ENCODE measurements around the gene RSPH1. TPM values are rescaled to one million over a fixed set of nuclear protein-coding genes. Genes with fewer than 3 reads are reported as not detected.

RSPH1 gene
- total RNA-seq, 1 experiment from 2014 or later: 0.31 TPM

DNA sequence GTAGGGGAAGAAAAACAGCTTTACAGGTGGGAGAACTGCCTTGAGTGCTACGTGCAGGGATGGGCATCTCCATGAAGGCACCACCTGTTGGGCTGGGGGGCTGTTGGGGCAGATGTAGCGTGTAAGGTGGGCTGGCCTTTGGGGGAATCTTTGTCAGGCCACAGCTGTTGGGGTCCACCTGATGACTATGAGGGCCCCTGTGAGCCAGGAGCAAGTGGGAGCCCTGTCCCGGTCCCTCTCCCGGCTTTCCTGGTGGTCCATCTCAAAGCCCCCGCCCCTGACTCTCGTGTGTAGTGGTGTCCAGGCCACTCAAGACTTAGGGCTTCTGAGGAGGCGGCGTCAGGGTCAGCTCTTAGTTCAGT, 31.1 kb upstream of the RSPH1 start:
- Mint-ChIP-seq H3K36me3 (ENCODE audit: insufficient read depth in 1 of 3, low read depth in 3 of 3) (peaks cover 9 to 48% (median 26%) of the 10 kb centered on the region in 3 experiments; a peak in 6 of 7 replicates), H3K27ac (peak overlapping the region in 1 of 3 experiments; percentile 30; a peak in 2 of 7 replicates), H3K9me3 (no peaks in the 10 kb centered on the region), H3K4me1 (peaks cover 63 to 64% of the 10 kb centered on the region in 2 experiments), H3K27me3 (ENCODE audit: low read depth) (no peaks in the 10 kb centered on the region), H3K4me3 (no peak overlapping the region)
- Histone ChIP-seq H2BK20ac (ENCODE audit: low read depth, low read length, poor library complexity, severe bottlenecking) (no peak overlapping the region), H3K79me1 (ENCODE audit: insufficient read depth, low read depth, low read length, poor library complexity, severe bottlenecking) (no peaks in the 10 kb centered on the region), H3K23ac (ENCODE audit: insufficient read length, low read depth, low read length) (no peak overlapping the region), H3K23me2 (ENCODE audit: insufficient read length, low read depth, low read length, poor library complexity, severe bottlenecking) (no peaks in the 10 kb centered on the region), H3K27me3 (ENCODE audit: insufficient read depth, low read length) (no peaks in the 10 kb centered on the region), H3T11ph (ENCODE audit: low read length) (no peak overlapping the region), H3K4ac (ENCODE audit: low read depth, low read length) (no peak overlapping the region), H3K56ac (ENCODE audit: insufficient read length, low read depth, low read length) (no peak overlapping the region), H3K14ac (ENCODE audit: insufficient read depth, low read length) (no peak overlapping the region), H3K4me2 (ENCODE audit: insufficient read depth, insufficient read length, low read length) (no peak overlapping the region), H3K18ac (ENCODE audit: insufficient read length, low read depth, low read length) (no peak overlapping the region), H2BK15ac (ENCODE audit: low read depth, low read length) (no peak overlapping the region), H3K9me3 (ENCODE audit: control insufficient read depth, low read depth, low read length) (no peaks in the 10 kb centered on the region), H4K5ac (ENCODE audit: insufficient read length, low read depth, low read length) (no peak overlapping the region), H3K79me2 (ENCODE audit: insufficient read depth, low read length) (no peaks in the 10 kb centered on the region), H2AK5ac (ENCODE audit: insufficient read length, low read length) (no peak overlapping the region), H2BK12ac (ENCODE audit: insufficient read length, low read depth, low read length) (no peak overlapping the region), H4K91ac (ENCODE audit: insufficient read length, low read depth, low read length) (no peak overlapping the region), H3K27ac (ENCODE audit: insufficient read length, low read depth, low read length) (no peak overlapping the region), H4K20me1 (ENCODE audit: control insufficient read depth, insufficient read depth, insufficient read length) (no peaks in the 10 kb centered on the region), H2AFZ (ENCODE audit: low read length) (no peak overlapping the region), H3K4me1 (ENCODE audit: insufficient read depth, low read length) (peaks cover 4% of the 10 kb centered on the region; the same call in 1 of the 2 replicates), H2BK120ac (ENCODE audit: low read depth, low read length, poor library complexity, severe bottlenecking) (no peak overlapping the region), H3K9ac (ENCODE audit: extremely low read depth, insufficient read length, low read length) (no peak overlapping the region), H4K8ac (replicated peaks; ENCODE audit: insufficient read length, low read depth, low read length) (no peak overlapping the region), H2BK5ac (ENCODE audit: insufficient read length, low read length) (no peak overlapping the region)
- no CpG with 5 or more reads among the region's 8 CpGs for WGBS (ENCODE audit: extremely low coverage, insufficient read length, low lambda C conversion rate)
- DNase-seq: no peak
- TF ChIP-seq, protein P1, sequence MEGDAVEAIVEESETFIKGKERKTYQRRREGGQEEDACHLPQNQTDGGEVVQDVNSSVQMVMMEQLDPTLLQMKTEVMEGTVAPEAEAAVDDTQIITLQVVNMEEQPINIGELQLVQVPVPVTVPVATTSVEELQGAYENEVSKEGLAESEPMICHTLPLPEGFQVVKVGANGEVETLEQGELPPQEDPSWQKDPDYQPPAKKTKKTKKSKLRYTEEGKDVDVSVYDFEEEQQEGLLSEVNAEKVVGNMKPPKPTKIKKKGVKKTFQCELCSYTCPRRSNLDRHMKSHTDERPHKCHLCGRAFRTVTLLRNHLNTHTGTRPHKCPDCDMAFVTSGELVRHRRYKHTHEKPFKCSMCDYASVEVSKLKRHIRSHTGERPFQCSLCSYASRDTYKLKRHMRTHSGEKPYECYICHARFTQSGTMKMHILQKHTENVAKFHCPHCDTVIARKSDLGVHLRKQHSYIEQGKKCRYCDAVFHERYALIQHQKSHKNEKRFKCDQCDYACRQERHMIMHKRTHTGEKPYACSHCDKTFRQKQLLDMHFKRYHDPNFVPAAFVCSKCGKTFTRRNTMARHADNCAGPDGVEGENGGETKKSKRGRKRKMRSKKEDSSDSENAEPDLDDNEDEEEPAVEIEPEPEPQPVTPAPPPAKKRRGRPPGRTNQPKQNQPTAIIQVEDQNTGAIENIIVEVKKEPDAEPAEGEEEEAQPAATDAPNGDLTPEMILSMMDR (conservative IDR thresholded peaks at IDR 0.05): no peak

All from H9 (cell line).